Measurements from ENCODE around the gene LASP1NB.

Gene LASP1NB

GRCh38 chr17:38897176-38897575 lies 28.2 kb upstream of the LASP1NB start:
- Histone ChIP-seq H3K9me3 (no peaks in the 10 kb centered on the region), H3K4me3 (no peak overlapping the region), H3K27me3 (replicated peaks; ENCODE audit: insufficient read depth) (no peaks in the 10 kb centered on the region), H3K27ac (peak overlapping the region in 1 of 2 donors; percentile 39), H3K4me1 (replicated peaks) (no peaks in the 10 kb centered on the region), H3K36me3 (peaks cover 0 to 3% of the 10 kb centered on the region in 2 donors)
- TF ChIP-seq CTCF (IDR thresholded peaks at IDR 0.05) (no peak), POLR2AphosphoS5 (IDR thresholded peaks at IDR 0.05) (no peak), POLR2A (IDR thresholded peaks at IDR 0.05) (no peak)
- DNase-seq (ENCODE audit: low spot score), result no peak
- WGBS, result 48% methylated on average over 6 of the region's 6 CpGs
- intact Hi-C loops (cut with DNase I), result no loop called here

- Histone ChIP-seq H3K27ac (peak overlapping the region in 1 of 2 donors; percentile 30), H3K9me3 (no peaks in the 10 kb centered on the region), H3K4me3 (no peak overlapping the region), H3K36me3 (peaks cover 0 to 3% of the 10 kb centered on the region in 2 donors), H3K4me1 (replicated peaks) (no peaks in the 10 kb centered on the region), H3K27me3 (replicated peaks; ENCODE audit: insufficient read depth) (no peaks in the 10 kb centered on the region)
- no peak for DNase-seq (ENCODE audit: low spot score)
- intact Hi-C loops (cut with DNase I), result no loop called here
- TF ChIP-seq POLR2AphosphoS5 (IDR thresholded peaks at IDR 0.05), result no peak
- no peak for TF ChIP-seq POLR2A (IDR thresholded peaks at IDR 0.05)
- TF ChIP-seq CTCF (IDR thresholded peaks at IDR 0.05), result no peak
- WGBS, result 74% methylated on average over 12 of the region's 12 CpGs
Measured at GRCh38 chr17:38897671-38898290, 27.6 kb upstream of the LASP1NB start.

GRCh38 chr17:38898291-38898679 lies 27.1 kb upstream of the LASP1NB start:
- Histone ChIP-seq H3K36me3 (peaks cover 0 to 3% of the 10 kb centered on the region in 2 donors), H3K9me3 (no peaks in the 10 kb centered on the region), H3K4me3 (no peak overlapping the region), H3K4me1 (replicated peaks) (no peaks in the 10 kb centered on the region), H3K27ac (no peak overlapping the region), H3K27me3 (replicated peaks; ENCODE audit: insufficient read depth) (no peaks in the 10 kb centered on the region)
- no peak for TF ChIP-seq POLR2AphosphoS5 (IDR thresholded peaks at IDR 0.05)
- TF ChIP-seq CTCF (IDR thresholded peaks at IDR 0.05), result no peak
- TF ChIP-seq POLR2A (IDR thresholded peaks at IDR 0.05), result no peak
- WGBS, result 50% methylated on average over 9 of the region's 9 CpGs
- intact Hi-C loops (cut with DNase I), result no loop called here
- no peak for DNase-seq (ENCODE audit: low spot score)

GRCh38 chr17:38898812-38899348 lies 26.5 kb upstream of the LASP1NB start:
- Histone ChIP-seq H3K27ac (no peak overlapping the region), H3K9me3 (no peaks in the 10 kb centered on the region), H3K4me3 (no peak overlapping the region), H3K4me1 (replicated peaks) (no peaks in the 10 kb centered on the region), H3K36me3 (peaks cover 0 to 3% of the 10 kb centered on the region in 2 donors), H3K27me3 (replicated peaks; ENCODE audit: insufficient read depth) (no peaks in the 10 kb centered on the region)
- no peak for DNase-seq (ENCODE audit: low spot score)
- intact Hi-C loops (cut with DNase I), result no loop called here
- TF ChIP-seq CTCF (IDR thresholded peaks at IDR 0.05) (no peak), POLR2A (IDR thresholded peaks at IDR 0.05) (no peak), POLR2AphosphoS5 (IDR thresholded peaks at IDR 0.05) (no peak)
- WGBS, result 69% methylated on average over 11 of the region's 11 CpGs

GRCh38 chr17:38899421-38899820 lies 26.0 kb upstream of the LASP1NB start:
- no peaks in the 10 kb centered on the region for H3K9me3 ChIP-seq
- H3K4me3 ChIP-seq, result no peak overlapping the region
- no peak overlapping the region for H3K27ac ChIP-seq
- H3K4me1 ChIP-seq (replicated peaks), result no peaks in the 10 kb centered on the region
- DNase-seq (ENCODE audit: low spot score), result no peak
- H3K36me3 ChIP-seq, result peaks cover 0 to 3% of the 10 kb centered on the region in 2 donors
- TF ChIP-seq POLR2A (IDR thresholded peaks at IDR 0.05) (no peak), POLR2AphosphoS5 (IDR thresholded peaks at IDR 0.05) (no peak), CTCF (IDR thresholded peaks at IDR 0.05) (no peak)
- WGBS, result 90% methylated on average over 5 of the region's 5 CpGs
- intact Hi-C loops (cut with DNase I), result no loop called here
- no peaks in the 10 kb centered on the region for H3K27me3 ChIP-seq (replicated peaks; ENCODE audit: insufficient read depth)

All from prostate gland (tissue), 2 donors.